ENCODE results near the gene HCFC1R1. TPM values are rescaled to one million over a fixed set of nuclear protein-coding genes. Genes with fewer than 3 reads are reported as not detected.

HCFC1R1 gene
- total and polyA plus RNA-seq, 5 experiments from 2014 or later, result 13.1 to 16.5 (median 15.1) TPM

- ATAC-seq (no peak), DNase-seq (no peak)
- POLR2A ChIA-PET, result interaction anchor here (0.6 to 10.1 kb wide), 3 partner anchors 20 to 767 kb away, joined by 3 to 170 read pairs (median 8); partner anchors contain the start of genes CLDN6, HCFC1R1, SLX4 and THOC6
- H3K9me3 Mint-ChIP-seq, result no peaks in the 10 kb centered on the region
- H3K4me3 Mint-ChIP-seq, result peak overlapping the region; percentile 55 to 79 (median 68)
- peaks cover 17 to 35% (median 30%) of the 10 kb centered on the region in 4 donors for H3K4me1 Mint-ChIP-seq
- peak overlapping the region in 1 of 10 donors; percentile 62 for H3K27ac Mint-ChIP-seq
- H3K27me3 Mint-ChIP-seq, result peaks cover 0 to 13% (median 1%) of the 10 kb centered on the region in 5 donors
- no peaks in the 10 kb centered on the region for H3K36me3 Mint-ChIP-seq
These were observed 18.9 kb downstream of the HCFC1R1 start for GRCh38 chr16:3004781-3005284.

GRCh38 chr16:3004319-3004718, 19.4 kb downstream of the HCFC1R1 start:
- POLR2A ChIA-PET, result interaction anchor here (0.8 to 10.1 kb wide), 5 partner anchors 10 to 279 kb away, joined by 3 to 170 read pairs (median 4); partner anchors contain the start of genes CLDN6, HCFC1R1, PKMYT1 and THOC6
- Mint-ChIP-seq H3K27ac (no peak overlapping the region), H3K36me3 (no peaks in the 10 kb centered on the region), H3K9me3 (no peaks in the 10 kb centered on the region), H3K4me3 (peak overlapping the region in 1 of 10 donors; percentile 74), H3K4me1 (peaks cover 17 to 35% (median 30%) of the 10 kb centered on the region in 4 donors), H3K27me3 (peaks cover 0 to 17% (median 1%) of the 10 kb centered on the region in 5 donors)
- ATAC-seq, result peak in 1 of 2 donors; percentile 14
- no peak for DNase-seq

GRCh38 chr16:3003582-3004270, 20.0 kb downstream of the HCFC1R1 start:
- Mint-ChIP-seq H3K9me3 (no peaks in the 10 kb centered on the region), H3K36me3 (no peaks in the 10 kb centered on the region), H3K27me3 (peaks cover 0 to 17% (median 1%) of the 10 kb centered on the region in 5 donors), H3K27ac (peak overlapping the region in 2 of 10 donors; percentile 34 to 88), H3K4me1 (peaks cover 16 to 31% (median 28%) of the 10 kb centered on the region in 4 donors), H3K4me3 (peak overlapping the region; percentile 68 to 88 (median 80))
- ATAC-seq (peak; percentile 98 to 99), DNase-seq (peak; percentile 85 to 98 (median 96))
- POLR2A ChIA-PET, result interaction anchor here (0.8 to 10.1 kb wide), 5 partner anchors 10 to 279 kb away, joined by 3 to 170 read pairs (median 4); partner anchors contain the start of genes CLDN6, HCFC1R1, PKMYT1 and THOC6

GRCh38 chr16:3001316-3001715, 22.4 kb downstream of the HCFC1R1 start:
- ATAC-seq (no peak), DNase-seq (no peak)
- Mint-ChIP-seq H3K9me3 (no peaks in the 10 kb centered on the region), H3K36me3 (no peaks in the 10 kb centered on the region), H3K4me3 (no peak overlapping the region), H3K27ac (no peak overlapping the region), H3K27me3 (peaks cover 0 to 17% (median 1%) of the 10 kb centered on the region in 5 donors), H3K4me1 (peaks cover 1 to 9% (median 5%) of the 10 kb centered on the region in 4 donors)
- POLR2A ChIA-PET, result interaction anchor here (1.3 kb wide), 1 partner anchor 128 kb away, joined by 3 read pairs; no protein-coding TSS in a partner anchor

GRCh38 chr16:3000540-3000939, 23.2 kb downstream of the HCFC1R1 start:
- Mint-ChIP-seq H3K36me3 (no peaks in the 10 kb centered on the region), H3K4me3 (no peak overlapping the region), H3K27ac (no peak overlapping the region), H3K27me3 (peaks cover 0 to 17% (median 0%) of the 10 kb centered on the region in 5 donors), H3K4me1 (peaks cover 1 to 7% (median 5%) of the 10 kb centered on the region in 4 donors), H3K9me3 (no peaks in the 10 kb centered on the region)
- DNase-seq (no peak), ATAC-seq (no peak)
- POLR2A ChIA-PET, result interaction anchor here (0.6 to 1.1 kb wide), 2 partner anchors 10 to 20 kb away, joined by 3 to 4 read pairs; partner anchors contain the start of gene PKMYT1

GRCh38 chr16:2999929-3000328, 23.8 kb downstream of the HCFC1R1 start:
- Mint-ChIP-seq H3K4me3 (no peak overlapping the region), H3K9me3 (no peaks in the 10 kb centered on the region), H3K4me1 (peaks cover 1 to 5% (median 4%) of the 10 kb centered on the region in 4 donors), H3K27me3 (peaks cover 0 to 17% (median 0%) of the 10 kb centered on the region in 5 donors), H3K27ac (peak overlapping the region in 1 of 10 donors; percentile 61), H3K36me3 (no peaks in the 10 kb centered on the region)
- POLR2A ChIA-PET, result interaction anchor here (1.1 kb wide), 1 partner anchor 20 kb away, joined by 3 read pairs; the partner anchor contains the start of gene PKMYT1
- ATAC-seq (no peak), DNase-seq (no peak)

GRCh38 chr16:2996298-2996697, 27.4 kb downstream of the HCFC1R1 start:
- Mint-ChIP-seq H3K4me3 (no peak overlapping the region), H3K27ac (no peak overlapping the region), H3K36me3 (no peaks in the 10 kb centered on the region), H3K9me3 (no peaks in the 10 kb centered on the region), H3K27me3 (peaks cover 0 to 17% (median 0%) of the 10 kb centered on the region in 5 donors), H3K4me1 (peaks cover 0 to 1% (median 0%) of the 10 kb centered on the region in 4 donors)
- POLR2A ChIA-PET, result no interaction called here
- ATAC-seq (no peak), DNase-seq (no peak)

- peak overlapping the region in 1 of 10 donors; percentile 43 for H3K27ac Mint-ChIP-seq
- no peaks in the 10 kb centered on the region for H3K27me3 Mint-ChIP-seq
- no peak for DNase-seq
- no peaks in the 10 kb centered on the region for H3K9me3 Mint-ChIP-seq
- POLR2A ChIA-PET, result interaction anchor here (0.9 kb wide), 1 partner anchor 12 kb away, joined by 4 read pairs; no protein-coding TSS in a partner anchor
- no peak overlapping the region for H3K4me3 Mint-ChIP-seq
- H3K4me1 Mint-ChIP-seq, result no peaks in the 10 kb centered on the region
- ATAC-seq, result no peak
- no peaks in the 10 kb centered on the region for H3K36me3 Mint-ChIP-seq
These were observed 31.2 kb downstream of the HCFC1R1 start for GRCh38 chr16:2992383-2993081.

GRCh38 chr16:2991566-2992261, 32.0 kb downstream of the HCFC1R1 start:
- no peak for DNase-seq
- H3K4me3 Mint-ChIP-seq, result no peak overlapping the region
- H3K9me3 Mint-ChIP-seq, result no peaks in the 10 kb centered on the region
- no peaks in the 10 kb centered on the region for H3K4me1 Mint-ChIP-seq
- ATAC-seq, result no peak
- POLR2A ChIA-PET, result interaction anchor here (0.8 to 0.9 kb wide), 2 partner anchors 11 to 36 kb away, joined by 4 read pairs; no protein-coding TSS in a partner anchor
- no peak overlapping the region for H3K27ac Mint-ChIP-seq
- no peaks in the 10 kb centered on the region for H3K27me3 Mint-ChIP-seq
- no peaks in the 10 kb centered on the region for H3K36me3 Mint-ChIP-seq

- no peak overlapping the region for H3K4me3 Mint-ChIP-seq
- no peaks in the 10 kb centered on the region for H3K4me1 Mint-ChIP-seq
- H3K9me3 Mint-ChIP-seq, result no peaks in the 10 kb centered on the region
- no peak overlapping the region for H3K27ac Mint-ChIP-seq
- DNase-seq (no peak), ATAC-seq (no peak)
- no peaks in the 10 kb centered on the region for H3K27me3 Mint-ChIP-seq
- no peaks in the 10 kb centered on the region for H3K36me3 Mint-ChIP-seq
- POLR2A ChIA-PET, result interaction anchor here (2.3 kb wide), 1 partner anchor 10 kb away, joined by 6 read pairs; no protein-coding TSS in a partner anchor
These were observed 32.9 kb downstream of the HCFC1R1 start for GRCh38 chr16:2990891-2991290.

- Mint-ChIP-seq H3K4me1 (peaks cover 0 to 4% (median 2%) of the 10 kb centered on the region in 4 donors), H3K4me3 (no peak overlapping the region), H3K9me3 (no peaks in the 10 kb centered on the region), H3K27me3 (no peaks in the 10 kb centered on the region), H3K36me3 (no peaks in the 10 kb centered on the region), H3K27ac (peak overlapping the region in 1 of 10 donors; percentile 18)
- ATAC-seq (no peak), DNase-seq (no peak)
- POLR2A ChIA-PET, result interaction anchor here (2.3 kb wide), 1 partner anchor 7 kb away, joined by 6 read pairs; no protein-coding TSS in a partner anchor
These were observed 35.1 kb downstream of the HCFC1R1 start for GRCh38 chr16:2988590-2989099.

GRCh38 chr16:2987833-2988232, 35.9 kb downstream of the HCFC1R1 start:
- peaks cover 0 to 7% (median 2%) of the 10 kb centered on the region in 4 donors for H3K4me1 Mint-ChIP-seq
- no peaks in the 10 kb centered on the region for H3K27me3 Mint-ChIP-seq
- POLR2A ChIA-PET, result no interaction called here

More at GRCh38 chr16:2987833-2988232, 35.9 kb downstream of the HCFC1R1 start:
- ATAC-seq, result no peak
- Mint-ChIP-seq H3K36me3 (no peaks in the 10 kb centered on the region), H3K9me3 (no peaks in the 10 kb centered on the region), H3K27ac (no peak overlapping the region), H3K4me3 (no peak overlapping the region)
- no peak for DNase-seq

Measured in naive thymus-derived CD8-positive, alpha-beta T cell (primary cell).